Measurements from ENCODE around the gene FNDC1.

DNA sequence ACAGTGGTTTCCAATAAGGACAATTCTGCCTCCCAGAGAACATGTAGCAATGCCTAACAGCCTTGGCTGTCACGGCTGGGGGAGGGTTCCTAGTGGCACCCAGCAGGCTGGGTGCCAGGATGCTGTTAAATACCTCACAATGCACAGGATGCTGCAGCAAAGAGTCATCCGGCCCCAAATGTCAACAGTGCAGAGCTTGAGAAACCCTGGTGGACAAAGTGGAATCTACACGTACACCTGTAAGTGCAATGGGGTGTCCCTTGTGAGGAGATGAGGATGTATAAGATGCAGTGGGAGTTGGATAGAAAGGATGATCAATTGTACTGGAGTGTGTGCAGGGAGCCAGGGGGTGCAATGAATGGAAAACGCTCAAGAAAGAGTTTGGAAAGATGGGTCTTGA lies 142.4 kb downstream of the FNDC1 start:
- TF ChIP-seq, protein P1, sequence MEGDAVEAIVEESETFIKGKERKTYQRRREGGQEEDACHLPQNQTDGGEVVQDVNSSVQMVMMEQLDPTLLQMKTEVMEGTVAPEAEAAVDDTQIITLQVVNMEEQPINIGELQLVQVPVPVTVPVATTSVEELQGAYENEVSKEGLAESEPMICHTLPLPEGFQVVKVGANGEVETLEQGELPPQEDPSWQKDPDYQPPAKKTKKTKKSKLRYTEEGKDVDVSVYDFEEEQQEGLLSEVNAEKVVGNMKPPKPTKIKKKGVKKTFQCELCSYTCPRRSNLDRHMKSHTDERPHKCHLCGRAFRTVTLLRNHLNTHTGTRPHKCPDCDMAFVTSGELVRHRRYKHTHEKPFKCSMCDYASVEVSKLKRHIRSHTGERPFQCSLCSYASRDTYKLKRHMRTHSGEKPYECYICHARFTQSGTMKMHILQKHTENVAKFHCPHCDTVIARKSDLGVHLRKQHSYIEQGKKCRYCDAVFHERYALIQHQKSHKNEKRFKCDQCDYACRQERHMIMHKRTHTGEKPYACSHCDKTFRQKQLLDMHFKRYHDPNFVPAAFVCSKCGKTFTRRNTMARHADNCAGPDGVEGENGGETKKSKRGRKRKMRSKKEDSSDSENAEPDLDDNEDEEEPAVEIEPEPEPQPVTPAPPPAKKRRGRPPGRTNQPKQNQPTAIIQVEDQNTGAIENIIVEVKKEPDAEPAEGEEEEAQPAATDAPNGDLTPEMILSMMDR (conservative IDR thresholded peaks at IDR 0.05 in 1 of 2, IDR thresholded peaks at IDR 0.05 in 1 of 2; ENCODE audit: low read depth in 1 of 2, low read length in 2 of 2): no peak
- TF ChIP-seq EZH2 (IDR thresholded peaks at IDR 0.05; ENCODE audit: low read length, missing control alignments): no peak
